HEK293 (cell line): ENCODE data around the gene DHRS4.
A peak's percentile ranks its signal among the peaks of the same experiment; 100 is the strongest.

Experiments used
- AEBP2 ChIP-seq: fragments of 450-650 bp; formaldehyde crosslinking; IDR thresholded peaks from 2 replicates; pipeline ENCODE4 v1.5.1; 2016; ENCODE audit warnings: missing biosample characterization, missing genetic modification characterization, borderline replicate concordance
- BCL11A ChIP-seq: fragments of 450-650 bp; formaldehyde crosslinking; IDR thresholded peaks from 2 replicates; pipeline ENCODE4 v1.5.1; 2016; ENCODE audit warnings: low read depth, missing biosample characterization, missing genetic modification characterization
- CTCF ChIP-seq: fragments of 450-650 bp; formaldehyde crosslinking; IDR thresholded peaks from 2 replicates; pipeline ENCODE4 v1.5.1; 2016; ENCODE audit warnings: missing biosample characterization, missing genetic modification characterization
- EGR2 ChIP-seq: fragments of 450-650 bp; formaldehyde crosslinking; IDR thresholded peaks from 2 replicates; pipeline ENCODE4 v1.5.1; 2016; ENCODE audit warnings: low read depth, missing biosample characterization, missing genetic modification characterization
- ELK4 ChIP-seq: IDR thresholded peaks from 2 replicates; pipeline ENCODE4 v1.6.1; 2011; ENCODE audit warnings: mild to moderate bottlenecking, low read depth, low read length, borderline replicate concordance
- KLF9 ChIP-seq: fragments of 450-650 bp; formaldehyde crosslinking; IDR thresholded peaks from 2 replicates; pipeline ENCODE4 v1.5.1; 2016; ENCODE audit warnings: missing biosample characterization, missing genetic modification characterization, low read depth
- REPIN1 ChIP-seq: fragments of 450-650 bp; formaldehyde crosslinking; IDR thresholded peaks from 2 replicates; pipeline ENCODE4 v1.5.1; 2017; ENCODE audit warnings: missing biosample characterization, missing genetic modification characterization, low read depth
- TCF7L2 ChIP-seq: IDR thresholded peaks from 2 replicates; pipeline ENCODE4 v1.6.1; 2011; ENCODE audit warnings: low read depth, mild to moderate bottlenecking, inconsistent platforms, low read length, moderate library complexity, borderline replicate concordance
- ZBTB10 ChIP-seq: fragments of 450-650 bp; formaldehyde crosslinking; IDR thresholded peaks from 2 replicates; pipeline ENCODE4 v1.5.1; 2016; ENCODE audit warnings: missing biosample characterization, missing genetic modification characterization
- ZNF10 ChIP-seq: fragments of 450-650 bp; formaldehyde crosslinking; IDR thresholded peaks from 2 replicates; pipeline ENCODE4 v1.5.1; 2017; ENCODE audit warnings: missing biosample characterization, missing genetic modification characterization
- ZNF133 ChIP-seq: fragments of 450-650 bp; formaldehyde crosslinking; IDR thresholded peaks from 2 replicates; pipeline ENCODE4 v1.5.1; 2016; ENCODE audit warnings: missing biosample characterization, missing genetic modification characterization
- ZNF140 ChIP-seq: fragments of 450-650 bp; formaldehyde crosslinking; IDR thresholded peaks from 2 replicates; pipeline ENCODE4 v1.5.1; 2016; ENCODE audit warnings: missing biosample characterization, missing genetic modification characterization
- ZNF157 ChIP-seq: fragments of 450-650 bp; formaldehyde crosslinking; IDR thresholded peaks from 2 replicates; pipeline ENCODE4 v1.5.1; 2016; ENCODE audit warnings: missing biosample characterization, missing genetic modification characterization
- ZNF2 ChIP-seq: fragments of 450-650 bp; formaldehyde crosslinking; IDR thresholded peaks from 2 replicates; pipeline ENCODE4 v1.5.1; 2016; ENCODE audit warnings: missing biosample characterization, missing genetic modification characterization
- ZNF211 ChIP-seq: fragments of 450-650 bp; formaldehyde crosslinking; IDR thresholded peaks from 2 replicates; pipeline ENCODE4 v1.5.1; 2016; ENCODE audit warnings: low read depth, missing biosample characterization, missing genetic modification characterization
- ZNF24 ChIP-seq: fragments of 450-650 bp; formaldehyde crosslinking; IDR thresholded peaks from 2 replicates; pipeline ENCODE4 v1.5.1; 2016; ENCODE audit warnings: missing biosample characterization, missing genetic modification characterization
- ZNF248 ChIP-seq: fragments of 450-650 bp; formaldehyde crosslinking; IDR thresholded peaks from 2 replicates; pipeline ENCODE4 v1.5.1; 2017; ENCODE audit warnings: missing biosample characterization, missing genetic modification characterization
- ZNF26 ChIP-seq: fragments of 450-650 bp; formaldehyde crosslinking; IDR thresholded peaks from 2 replicates; pipeline ENCODE4 v1.5.1; 2016; ENCODE audit warnings: missing biosample characterization, missing genetic modification characterization
- ZNF274 ChIP-seq, 2 experiments: fragments of 200-500 bp in 1 of 2; fragments of 450-650 bp in 1 of 2; sonication (Bioruptor generic) in 1 of 2; formaldehyde crosslinking in 1 of 2; IDR thresholded peaks; 2 replicates each; pipeline versions ENCODE4 v1.5.1 to v1.6.1; 2014 to 2016; ENCODE audit warnings: borderline replicate concordance in 1 of 2, inconsistent platforms in 1 of 2, low read length in 1 of 2, missing biosample characterization in 1 of 2, missing genetic modification characterization in 1 of 2
- ZNF324 ChIP-seq: fragments of 450-650 bp; formaldehyde crosslinking; IDR thresholded peaks from 2 replicates; pipeline ENCODE4 v1.5.1; 2016; ENCODE audit warnings: missing biosample characterization, missing genetic modification characterization
- ZNF350 ChIP-seq: fragments of 450-650 bp; formaldehyde crosslinking; IDR thresholded peaks from 2 replicates; pipeline ENCODE4 v1.5.0; 2017; ENCODE audit warnings: missing biosample characterization, mild to moderate bottlenecking, missing genetic modification characterization
- ZNF501 ChIP-seq: fragments of 450-650 bp; formaldehyde crosslinking; IDR thresholded peaks from 2 replicates; pipeline ENCODE4 v1.5.1; 2016; ENCODE audit warnings: missing biosample characterization, missing genetic modification characterization
- ZNF521 ChIP-seq: fragments of 450-650 bp; formaldehyde crosslinking; IDR thresholded peaks from 2 replicates; pipeline ENCODE4 v1.5.1; 2017; ENCODE audit warnings: missing biosample characterization, mild to moderate bottlenecking, missing genetic modification characterization
- ZNF558 ChIP-seq: fragments of 450-650 bp; formaldehyde crosslinking; IDR thresholded peaks from 2 replicates; pipeline ENCODE4 v1.5.1; 2016; ENCODE audit warnings: missing biosample characterization, missing genetic modification characterization
- ZNF571 ChIP-seq: fragments of 450-650 bp; formaldehyde crosslinking; IDR thresholded peaks from 2 replicates; pipeline ENCODE4 v1.5.0; 2017; ENCODE audit warnings: missing biosample characterization, missing genetic modification characterization
- ZNF580 ChIP-seq: fragments of 450-650 bp; formaldehyde crosslinking; IDR thresholded peaks from 2 replicates; pipeline ENCODE4 v1.5.1; 2016; ENCODE audit warnings: missing biosample characterization, missing genetic modification characterization
- ZNF624 ChIP-seq: fragments of 450-650 bp; formaldehyde crosslinking; IDR thresholded peaks from 2 replicates; pipeline ENCODE4 v1.5.1; 2017; ENCODE audit warnings: missing biosample characterization, missing genetic modification characterization
- ZNF629 ChIP-seq: fragments of 450-650 bp; formaldehyde crosslinking; IDR thresholded peaks from 2 replicates; pipeline ENCODE4 v1.5.1; 2017; ENCODE audit warnings: missing biosample characterization, missing genetic modification characterization
- ZNF701 ChIP-seq: fragments of 450-650 bp; formaldehyde crosslinking; IDR thresholded peaks from 2 replicates; pipeline ENCODE4 v1.5.1; 2016; ENCODE audit warnings: missing biosample characterization, missing genetic modification characterization
- ZNF768 ChIP-seq: fragments of 450-650 bp; formaldehyde crosslinking; IDR thresholded peaks from 2 replicates; pipeline ENCODE4 v1.5.1; 2018; ENCODE audit warnings: missing biosample characterization, mild to moderate bottlenecking, missing genetic modification characterization
- ZSCAN16 ChIP-seq: fragments of 450-650 bp; formaldehyde crosslinking; IDR thresholded peaks from 2 replicates; pipeline ENCODE4 v1.5.1; 2016; ENCODE audit warnings: missing biosample characterization, missing genetic modification characterization

DHRS4 gene

GRCh38 chr14:23953464-23954278, at the start of gene DHRS4 (continued):
- TF ChIP-seq ZBTB10, result peak; percentile 65; the same call in 1 of the 2 replicates
- peak; percentile 71; the same call in 1 of the 2 replicates for TF ChIP-seq ZNF10 (tag by site-specific recombination)
- TF ChIP-seq ZNF2 (tag by site-specific recombination), result peak; percentile 97
- no peak for TF ChIP-seq ZNF571
- TF ChIP-seq ZNF350 (tag by site-specific recombination), result no peak
- peak; percentile 86 for TF ChIP-seq CTCF (tag by site-specific recombination)
- no peak for TF ChIP-seq ZNF274 (IDR thresholded peaks at IDR 0.05; ENCODE audit: low read length)
- no peak for TF ChIP-seq ZNF274 (tag by site-specific recombination; IDR thresholded peaks at IDR 0.05; ENCODE audit: borderline replicate concordance)
- TF ChIP-seq ZNF324, result no peak; the same call in 1 of the 2 replicates
- TF ChIP-seq REPIN1, result no peak
- TF ChIP-seq ZNF211 (tag by site-specific recombination), result no peak
- no peak; the same call in 1 of the 2 replicates for TF ChIP-seq ZSCAN16 (tag by site-specific recombination)
- no peak for TF ChIP-seq BCL11A (tag by site-specific recombination)
- peak; percentile 50; the same call in 1 of the 2 replicates for TF ChIP-seq ZNF558 (tag by site-specific recombination)
- no peak for TF ChIP-seq AEBP2 (tag by site-specific recombination)
- no peak for TF ChIP-seq TCF7L2
- TF ChIP-seq ELK4, result no peak
- no peak for TF ChIP-seq ZNF580 (tag by site-specific recombination)
- TF ChIP-seq ZNF768 (tag by site-specific recombination), result no peak
- no peak for TF ChIP-seq EGR2 (tag by site-specific recombination)
- no peak for TF ChIP-seq ZNF140 (tag by site-specific recombination)
- TF ChIP-seq ZNF501 (tag by site-specific recombination), result peak; percentile 75; the same call in 1 of the 2 replicates
- peak; percentile 85; the same call in 1 of the 2 replicates for TF ChIP-seq ZNF24 (tag by site-specific recombination)
- no peak for TF ChIP-seq ZNF701 (tag by site-specific recombination)
- no peak; the same call in 1 of the 2 replicates for TF ChIP-seq KLF9
- TF ChIP-seq ZNF133 (tag by site-specific recombination), result no peak
- no peak for TF ChIP-seq ZNF521 (tag by site-specific recombination)
- no peak for TF ChIP-seq ZNF624
- TF ChIP-seq ZNF629, result 0 out of 2 replicates have a peak, but pooled peaks have one; percentile 63
- no peak for TF ChIP-seq ZNF248
- no peak for TF ChIP-seq ZNF26 (tag by site-specific recombination)
- no peak for TF ChIP-seq ZNF157 (tag by site-specific recombination)
